Natural killer cell (primary cell): Measurements from ENCODE around the gene IFNAR2. TPM values are rescaled to one million over a fixed set of nuclear protein-coding genes. Genes with fewer than 3 reads are reported as not detected.

ENCODE experiments used
- ATAC-seq, 3 donors: fragments of 150-1000 bp in 2 of 3; fragments of 200-7000 bp in 1 of 3; cut with Tn5 transposase; 1 replicate in 1 of 3; 2 replicates in 2 of 3; pipeline ENCODE4 v1.10.0; 2021; ENCODE audit warnings: mild to moderate bottlenecking in 2 of 3, moderate library complexity in 2 of 3
- DNase-seq, 2 donors: peaks; one replicate each; pipeline versions ENCODE4 v3.0.0 to v3.0.0-alpha.2; 2013 to 2021; ENCODE audit warnings: mixed read lengths in 1 of 2
- H3K27ac ChIP-seq: one replicate; pipeline ENCODE4 v1.5.1; 2013; ENCODE audit warnings: mild to moderate bottlenecking, low read length
- H3K27me3 ChIP-seq: one replicate; pipeline ENCODE4 v1.6.1; 2013; ENCODE audit warnings: low read length; ENCODE audit not compliant: control insufficient read depth, insufficient read depth
- H3K36me3 ChIP-seq: one replicate; pipeline ENCODE4 v1.6.1; 2013; ENCODE audit warnings: low read length; ENCODE audit not compliant: control insufficient read depth, insufficient read depth
- H3K4me1 ChIP-seq: one replicate; pipeline ENCODE4 v1.6.1; 2013; ENCODE audit warnings: low read length; ENCODE audit not compliant: control insufficient read depth, insufficient read depth
- H3K4me3 ChIP-seq: one replicate; pipeline ENCODE4 v1.5.1; 2013; ENCODE audit warnings: low read length
- H3K9me3 ChIP-seq: one replicate; pipeline ENCODE4 v1.6.1; 2013; ENCODE audit warnings: low read length; ENCODE audit not compliant: control insufficient read depth, insufficient read depth
- H3K27ac Mint-ChIP-seq, 2 donors: one replicate each; pipeline ENCODE4 v1.8.0; 2022; ENCODE audit warnings: mild to moderate bottlenecking in 2 of 2, mixed read lengths in 2 of 2, moderate library complexity in 1 of 2
- H3K27me3 Mint-ChIP-seq, 2 donors: one replicate each; pipeline ENCODE4 v1.8.0; 2022; ENCODE audit warnings: low read depth in 2 of 2, mixed read lengths in 2 of 2
- H3K36me3 Mint-ChIP-seq: one replicate; pipeline ENCODE4 v1.8.0; 2022; ENCODE audit warnings: mixed read lengths
- H3K4me1 Mint-ChIP-seq, 2 donors: one replicate each; pipeline ENCODE4 v1.8.0; 2022; ENCODE audit warnings: mixed read lengths in 2 of 2
- H3K4me3 Mint-ChIP-seq: one replicate; pipeline ENCODE4 v1.8.0; 2022; ENCODE audit warnings: mild to moderate bottlenecking, moderate library complexity, mixed read lengths
- H3K9me3 Mint-ChIP-seq, 2 donors: one replicate each; pipeline ENCODE4 v1.8.0; 2022; ENCODE audit warnings: mixed read lengths in 2 of 2
- WGBS: methylation state at CpG from one replicate; pipeline ENCODE4 v1.1.7; 2013; ENCODE audit warnings: missing lambda C conversion rate; ENCODE audit not compliant: insufficient coverage; 5-methylcytosine and 5-hydroxymethylcytosine counted together
- intact Hi-C: fragments of 100-400 bp; cut with micrococcal nuclease; formaldehyde crosslinking; loops from one replicate; pipeline ENCODE4 v1.14.2; 2022
- total RNA-seq, 4 donors: library from RNA; stranded (reverse); fragments of 120-200 nt in 1 of 4; gene quantifications; one replicate each; pipeline versions ENCODE4 v1.2.3 to v1.2.4, GENCODE V29; 2013 to 2022
- TF ChIP-seq, protein P1 (sequence below): fragments of 200-600 bp; IDR thresholded peaks from one replicate; pipeline ENCODE4 v1.8.0; 2022; ENCODE audit warnings: antibody characterized with exemption

IFNAR2 gene
- total RNA-seq, 3 donors from 2014 or later (not counting 1 experiment from before 2014, with no cell fraction given) = 65.4 to 105 (median 70.9) TPM

- Histone ChIP-seq H3K9me3 (no peaks in the 10 kb centered on the region), H3K27me3 (peaks cover 2% of the 10 kb centered on the region), H3K27ac (no peak overlapping the region), H3K4me3 (no peak overlapping the region), H3K36me3 (no peaks in the 10 kb centered on the region), H3K4me1 (peaks cover 22% of the 10 kb centered on the region)
- Mint-ChIP-seq H3K27me3 (peaks cover 14 to 33% of the 10 kb centered on the region in 2 donors), H3K9me3 (no peaks in the 10 kb centered on the region), H3K4me1 (peaks cover 22 to 32% of the 10 kb centered on the region in 2 donors), H3K27ac (no peak overlapping the region), H3K36me3 (no peaks in the 10 kb centered on the region), H3K4me3 (no peak overlapping the region)
- ATAC-seq = no peak
- DNase-seq = no peak
- 67% methylated on average over 9 of the region's 9 CpGs for WGBS
- TF ChIP-seq, protein P1, sequence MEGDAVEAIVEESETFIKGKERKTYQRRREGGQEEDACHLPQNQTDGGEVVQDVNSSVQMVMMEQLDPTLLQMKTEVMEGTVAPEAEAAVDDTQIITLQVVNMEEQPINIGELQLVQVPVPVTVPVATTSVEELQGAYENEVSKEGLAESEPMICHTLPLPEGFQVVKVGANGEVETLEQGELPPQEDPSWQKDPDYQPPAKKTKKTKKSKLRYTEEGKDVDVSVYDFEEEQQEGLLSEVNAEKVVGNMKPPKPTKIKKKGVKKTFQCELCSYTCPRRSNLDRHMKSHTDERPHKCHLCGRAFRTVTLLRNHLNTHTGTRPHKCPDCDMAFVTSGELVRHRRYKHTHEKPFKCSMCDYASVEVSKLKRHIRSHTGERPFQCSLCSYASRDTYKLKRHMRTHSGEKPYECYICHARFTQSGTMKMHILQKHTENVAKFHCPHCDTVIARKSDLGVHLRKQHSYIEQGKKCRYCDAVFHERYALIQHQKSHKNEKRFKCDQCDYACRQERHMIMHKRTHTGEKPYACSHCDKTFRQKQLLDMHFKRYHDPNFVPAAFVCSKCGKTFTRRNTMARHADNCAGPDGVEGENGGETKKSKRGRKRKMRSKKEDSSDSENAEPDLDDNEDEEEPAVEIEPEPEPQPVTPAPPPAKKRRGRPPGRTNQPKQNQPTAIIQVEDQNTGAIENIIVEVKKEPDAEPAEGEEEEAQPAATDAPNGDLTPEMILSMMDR = no peak
- intact Hi-C loops = loop anchor here (1.0 to 5.0 kb wide), 6 partner anchors 68 to 409 kb away; partner anchors contain the start of gene IL10RB
Measured at GRCh38 chr21:33198346-33199099, 31.2 kb upstream of the IFNAR2 start.

DNA sequence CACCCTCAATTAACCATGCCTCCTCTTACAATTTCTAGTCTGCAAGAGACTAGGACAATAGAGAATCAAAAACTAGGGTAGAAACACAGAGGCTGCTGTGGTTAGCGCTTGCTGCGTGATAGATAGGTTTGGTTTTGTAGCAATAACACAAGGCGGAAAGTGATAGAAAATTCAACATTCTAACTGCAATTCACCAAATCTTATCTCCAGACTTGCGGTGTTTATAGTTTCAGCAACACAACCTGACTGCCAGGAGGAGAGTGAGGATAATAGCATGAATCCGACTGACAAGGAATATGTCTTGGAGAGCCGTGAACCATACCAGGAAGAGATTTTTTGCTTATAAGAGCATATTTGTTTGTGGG is 30.7 kb upstream of the IFNAR2 start:
- Mint-ChIP-seq H3K4me1 (peaks cover 27 to 37% of the 10 kb centered on the region in 2 donors), H3K9me3 (no peaks in the 10 kb centered on the region), H3K4me3 (no peak overlapping the region), H3K27ac (peak overlapping the region in 1 of 2 donors; percentile 60), H3K36me3 (no peaks in the 10 kb centered on the region), H3K27me3 (peaks cover 14 to 33% of the 10 kb centered on the region in 2 donors)
- TF ChIP-seq, protein P1 = no peak
- 85% methylated on average over 4 of the region's 6 CpGs for WGBS
- Histone ChIP-seq H3K27ac (no peak overlapping the region), H3K27me3 (peaks cover 2% of the 10 kb centered on the region), H3K9me3 (no peaks in the 10 kb centered on the region), H3K4me1 (peaks cover 24% of the 10 kb centered on the region), H3K4me3 (no peak overlapping the region), H3K36me3 (no peaks in the 10 kb centered on the region)
- intact Hi-C loops = loop anchor here (1.0 to 5.0 kb wide), 6 partner anchors 68 to 408 kb away; partner anchors contain the start of gene IL10RB
- ATAC-seq (no peak), DNase-seq (no peak)

- H3K4me3 Mint-ChIP-seq = no peak overlapping the region
- 23% methylated on average over 6 of the region's 8 CpGs for WGBS
- intact Hi-C loops = loop anchor here (1.0 to 5.0 kb wide), 7 partner anchors 67 to 408 kb away; partner anchors contain the start of gene IL10RB
- Histone ChIP-seq H3K4me3 (no peak overlapping the region), H3K4me1 (peaks cover 30% of the 10 kb centered on the region), H3K27me3 (peaks cover 2% of the 10 kb centered on the region), H3K27ac (no peak overlapping the region), H3K9me3 (no peaks in the 10 kb centered on the region), H3K36me3 (no peaks in the 10 kb centered on the region)
- peak; percentile 60 to 94 for DNase-seq
- H3K27me3 Mint-ChIP-seq = peaks cover 14 to 33% of the 10 kb centered on the region in 2 donors
- H3K9me3 Mint-ChIP-seq = no peaks in the 10 kb centered on the region
- no peaks in the 10 kb centered on the region for H3K36me3 Mint-ChIP-seq
- H3K4me1 Mint-ChIP-seq = peaks cover 30 to 41% of the 10 kb centered on the region in 2 donors
- H3K27ac Mint-ChIP-seq = peak overlapping the region in 1 of 2 donors; percentile 60
- peak; percentile 75 to 91 (median 83) for ATAC-seq
- TF ChIP-seq, protein P1 = peak; percentile 68
Measured at GRCh38 chr21:33199516-33200217, 30.1 kb upstream of the IFNAR2 start.
